Activated CD8-positive, alpha-beta memory T cell treated with anti-CD3 and anti-CD28 coated beads, Interleukin-2, amount 50 U/mL, for 24 hours (primary cell): ENCODE data around the gene FAM177A1.
"Not testable (repeated sequence)": the region's sequence is repeated elsewhere in the genome, so short reads cannot be mapped to it uniquely, and the experiment has no call there.

Experiments
- DNase-seq: peaks from one replicate; pipeline ENCODE4 v3.0.0-alpha.2; 2020; ENCODE audit errors: extremely low read depth

The FAM177A1 gene

GRCh38 chr14:35061113-35061791 lies 15.2 kb downstream of the FAM177A1 start:
- DNase-seq: not testable (repeated sequence)

GRCh38 chr14:35065731-35066130 lies 19.7 kb downstream of the FAM177A1 start:
- DNase-seq: not testable (repeated sequence)

GRCh38 chr14:35068238-35069012 lies 22.4 kb downstream of the FAM177A1 start:
- DNase-seq: no peak

GRCh38 chr14:35072226-35072625 lies 26.2 kb downstream of the FAM177A1 start:
- no peak for DNase-seq

GRCh38 chr14:35073486-35073885 lies 27.4 kb downstream of the FAM177A1 start:
- DNase-seq: no peak

- no peak for DNase-seq
Observed at GRCh38 chr14:35078082-35078481, 32.0 kb downstream of the FAM177A1 start.

GRCh38 chr14:35079742-35080141 lies 33.7 kb downstream of the FAM177A1 start:
- no peak for DNase-seq

GRCh38 chr14:35083530-35084150 lies 37.6 kb downstream of the FAM177A1 start:
- DNase-seq: no peak

- no peak for DNase-seq
Observed at GRCh38 chr14:35085441-35085840, 39.4 kb downstream of the FAM177A1 start.

GRCh38 chr14:35088514-35088913 lies 42.4 kb downstream of the FAM177A1 start:
- DNase-seq: no peak

- DNase-seq: not testable (repeated sequence)
Observed at GRCh38 chr14:35094645-35095044, 48.6 kb downstream of the FAM177A1 start.

- DNase-seq: no peak
Observed at GRCh38 chr14:35107866-35108265, 61.8 kb downstream of the FAM177A1 start.

- no peak for DNase-seq
Observed at GRCh38 chr14:35112641-35113040, 66.6 kb downstream of the FAM177A1 start.

- DNase-seq: no peak
Observed at GRCh38 chr14:35113308-35113950, 67.4 kb downstream of the FAM177A1 start.

GRCh38 chr14:35114036-35114435 lies 68.0 kb downstream of the FAM177A1 start:
- no peak for DNase-seq

GRCh38 chr14:35116242-35116641 lies 70.2 kb downstream of the FAM177A1 start:
- no peak for DNase-seq

- no peak for DNase-seq
Observed at GRCh38 chr14:35117112-35117511, 71.0 kb downstream of the FAM177A1 start.

- no peak for DNase-seq
Observed at GRCh38 chr14:35121026-35121886, 75.2 kb downstream of the FAM177A1 start.

GRCh38 chr14:35121887-35122695 lies 76.0 kb downstream of the FAM177A1 start, which contains the start of the genes PPP2R3C and PRORP:
Gene PPP2R3C (minus strand): TSS chr14:35121990. CDS start chr14:35121959, 31 bp downstream.
Gene PRORP (plus strand): TSS chr14:35122552. CDS start chr14:35123246, 694 bp downstream.
- peak; percentile 62 for DNase-seq

- no peak for DNase-seq
Observed at GRCh38 chr14:35122696-35123387, 76.8 kb downstream of the FAM177A1 start.
